Neural crest cell (in vitro differentiated cells): ENCODE results near the gene RSBN1L. TPM values are rescaled to one million over a fixed set of nuclear protein-coding genes. Genes with fewer than 3 reads are reported as not detected.

Source experiments
- DNase-seq: peaks from one replicate; pipeline ENCODE4 v3.0.0; 2021; ENCODE audit warnings: low read depth, mixed read lengths, low spot score
- H3K27ac Mint-ChIP-seq: one replicate; pipeline ENCODE4 v1.8.0; 2021; ENCODE audit warnings: mild to moderate bottlenecking, mixed read lengths; ENCODE audit not compliant: unreplicated experiment
- H3K27me3 Mint-ChIP-seq: 2 replicates; pipeline ENCODE4 v1.8.0; 2021; ENCODE audit warnings: low read depth, mild to moderate bottlenecking, mixed read lengths
- H3K36me3 Mint-ChIP-seq: 2 replicates; pipeline ENCODE4 v1.8.0; 2021; ENCODE audit warnings: low read depth, mild to moderate bottlenecking, mixed read lengths
- H3K4me1 Mint-ChIP-seq: 2 replicates; pipeline ENCODE4 v1.8.0; 2021; ENCODE audit warnings: mixed read lengths
- H3K4me3 Mint-ChIP-seq: one replicate; pipeline ENCODE4 v1.8.0; 2021; ENCODE audit warnings: mild to moderate bottlenecking, mixed read lengths
- H3K9me3 Mint-ChIP-seq: 2 replicates; pipeline ENCODE4 v1.8.0; 2021; ENCODE audit warnings: mixed read lengths
- total RNA-seq: library from RNA; stranded (reverse); gene quantifications from 2 replicates; pipeline ENCODE4 v1.2.1, GENCODE V29; 2021
- TF ChIP-seq, protein P1 (sequence below): fragments of 200-600 bp; sonication (generic); conservative IDR thresholded peaks from 2 replicates; pipeline ENCODE4 v1.5.0; 2021; ENCODE audit warnings: antibody characterized with exemption, mild to moderate bottlenecking

RSBN1L gene
- total RNA-seq, 1 donor from 2014 or later = 23.6 TPM

DNA sequence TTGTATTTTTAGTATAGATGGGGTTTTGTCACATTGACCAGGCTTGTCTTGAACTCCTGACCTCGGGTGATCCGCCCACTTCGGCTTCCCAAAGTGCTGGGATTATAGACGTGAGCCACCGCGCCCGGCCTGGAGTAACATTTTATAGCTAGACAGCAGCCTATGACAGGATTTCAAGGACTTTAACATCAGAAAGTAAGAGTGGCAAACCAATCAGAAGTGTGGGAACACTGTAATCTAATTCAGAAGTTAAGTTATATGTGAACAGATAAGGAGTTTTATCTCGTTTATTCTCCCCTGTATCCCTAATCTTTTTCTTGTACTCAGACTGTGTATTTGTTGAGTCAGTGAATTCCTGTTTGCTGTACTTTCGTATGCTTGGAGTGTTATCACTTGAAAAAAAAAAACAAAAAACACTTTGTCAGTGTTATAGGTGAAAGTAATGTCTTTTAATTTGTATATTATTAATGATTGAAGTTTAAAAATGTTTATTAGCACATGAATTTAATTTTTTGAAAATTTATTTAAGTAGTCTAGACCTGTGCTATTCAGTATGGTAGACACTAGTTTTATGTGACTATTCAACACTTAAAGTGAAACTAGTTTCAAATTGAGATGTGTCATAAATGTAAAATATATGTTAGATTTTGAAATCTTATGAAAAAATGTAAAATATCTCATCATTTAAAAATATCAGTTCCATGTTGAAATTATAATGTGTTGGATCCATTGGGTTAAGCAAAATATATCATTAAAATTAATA is 38.6 kb downstream of the RSBN1L start:
- H3K36me3 Mint-ChIP-seq = peaks cover 4% of the 10 kb centered on the region
- no peak for DNase-seq
- H3K4me1 Mint-ChIP-seq = peaks cover 11% of the 10 kb centered on the region
- no peaks in the 10 kb centered on the region for H3K9me3 Mint-ChIP-seq
- H3K27ac Mint-ChIP-seq = no peak overlapping the region
- TF ChIP-seq, protein P1, sequence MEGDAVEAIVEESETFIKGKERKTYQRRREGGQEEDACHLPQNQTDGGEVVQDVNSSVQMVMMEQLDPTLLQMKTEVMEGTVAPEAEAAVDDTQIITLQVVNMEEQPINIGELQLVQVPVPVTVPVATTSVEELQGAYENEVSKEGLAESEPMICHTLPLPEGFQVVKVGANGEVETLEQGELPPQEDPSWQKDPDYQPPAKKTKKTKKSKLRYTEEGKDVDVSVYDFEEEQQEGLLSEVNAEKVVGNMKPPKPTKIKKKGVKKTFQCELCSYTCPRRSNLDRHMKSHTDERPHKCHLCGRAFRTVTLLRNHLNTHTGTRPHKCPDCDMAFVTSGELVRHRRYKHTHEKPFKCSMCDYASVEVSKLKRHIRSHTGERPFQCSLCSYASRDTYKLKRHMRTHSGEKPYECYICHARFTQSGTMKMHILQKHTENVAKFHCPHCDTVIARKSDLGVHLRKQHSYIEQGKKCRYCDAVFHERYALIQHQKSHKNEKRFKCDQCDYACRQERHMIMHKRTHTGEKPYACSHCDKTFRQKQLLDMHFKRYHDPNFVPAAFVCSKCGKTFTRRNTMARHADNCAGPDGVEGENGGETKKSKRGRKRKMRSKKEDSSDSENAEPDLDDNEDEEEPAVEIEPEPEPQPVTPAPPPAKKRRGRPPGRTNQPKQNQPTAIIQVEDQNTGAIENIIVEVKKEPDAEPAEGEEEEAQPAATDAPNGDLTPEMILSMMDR = no peak
- H3K4me3 Mint-ChIP-seq = no peak overlapping the region
- H3K27me3 Mint-ChIP-seq = no peaks in the 10 kb centered on the region

DNA sequence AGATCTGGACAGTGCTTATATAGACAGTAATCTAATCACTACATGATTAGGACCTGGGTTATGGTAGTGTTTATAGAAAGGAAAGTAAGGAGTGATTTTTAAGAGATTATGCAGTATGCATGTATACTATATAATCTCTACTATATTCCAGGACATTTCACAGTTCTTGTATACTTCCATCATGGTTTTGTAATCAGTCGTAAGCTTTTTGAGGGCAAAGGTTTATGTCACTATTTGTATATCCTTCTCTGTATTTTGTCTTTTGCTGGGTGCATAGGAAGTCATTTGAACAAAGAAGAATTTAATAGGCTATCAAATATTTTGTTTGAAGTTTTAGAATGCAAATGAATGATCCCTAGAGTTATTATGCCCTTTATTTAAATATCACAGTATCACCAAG is 39.2 kb downstream of the RSBN1L start:
- no peak overlapping the region for H3K27ac Mint-ChIP-seq
- peaks cover 5% of the 10 kb centered on the region for H3K4me1 Mint-ChIP-seq
- H3K27me3 Mint-ChIP-seq = no peaks in the 10 kb centered on the region
- TF ChIP-seq, protein P1 = no peak
- no peak overlapping the region for H3K4me3 Mint-ChIP-seq
- DNase-seq = no peak
- H3K9me3 Mint-ChIP-seq = no peaks in the 10 kb centered on the region
- peaks cover 4% of the 10 kb centered on the region for H3K36me3 Mint-ChIP-seq

DNA sequence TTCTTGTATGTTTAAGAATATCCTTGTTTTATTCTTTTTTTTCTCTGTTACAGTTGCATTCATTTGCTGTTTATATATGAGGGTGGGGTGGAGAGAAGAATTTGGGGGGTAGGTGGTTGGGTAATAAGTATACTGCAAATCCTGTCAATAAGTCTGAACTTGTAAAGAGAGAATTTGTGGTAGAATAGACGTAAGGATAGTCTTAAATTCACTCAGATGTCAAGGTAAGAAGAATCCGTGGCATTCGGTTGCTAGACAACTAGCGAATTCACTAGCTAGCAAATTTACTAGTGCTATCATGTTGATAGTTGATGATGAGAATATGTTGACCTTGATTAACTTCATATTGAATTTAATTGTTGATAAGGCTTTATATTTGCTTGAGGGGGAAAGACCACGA is 40.7 kb downstream of the RSBN1L start:
- Mint-ChIP-seq H3K36me3 (peaks cover 4% of the 10 kb centered on the region), H3K9me3 (no peaks in the 10 kb centered on the region)
- TF ChIP-seq, protein P1 = no peak

DNA sequence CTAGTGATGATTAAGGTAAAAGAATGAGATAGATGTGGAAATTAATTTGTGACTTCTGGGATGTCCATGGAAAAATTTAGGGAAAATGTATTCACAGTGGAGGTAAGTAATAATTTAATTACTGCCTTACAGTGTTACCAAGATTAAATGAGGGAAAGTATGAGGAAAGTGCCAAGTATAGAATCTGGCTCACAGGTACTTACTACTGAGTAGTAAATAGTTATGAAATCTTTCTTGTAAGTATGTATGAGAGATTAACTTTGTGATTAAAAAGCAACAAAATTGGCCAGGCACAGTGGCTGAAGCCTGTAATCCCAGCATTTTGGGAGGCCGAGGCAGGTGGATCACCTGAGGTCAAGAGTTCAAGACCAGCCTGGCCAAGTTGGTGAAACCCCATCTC is 42.1 kb downstream of the RSBN1L start:
- peaks cover 3% of the 10 kb centered on the region for H3K4me1 Mint-ChIP-seq
- TF ChIP-seq, protein P1 = no peak
- H3K9me3 Mint-ChIP-seq = no peaks in the 10 kb centered on the region
- DNase-seq = no peak
- peaks cover 4% of the 10 kb centered on the region for H3K36me3 Mint-ChIP-seq
- no peak overlapping the region for H3K27ac Mint-ChIP-seq
- no peaks in the 10 kb centered on the region for H3K27me3 Mint-ChIP-seq
- H3K4me3 Mint-ChIP-seq = no peak overlapping the region

More for the DNA sequence above, 40.7 kb downstream of the RSBN1L start:
- H3K27ac Mint-ChIP-seq = no peak overlapping the region
- no peak overlapping the region for H3K4me3 Mint-ChIP-seq
- H3K27me3 Mint-ChIP-seq = no peaks in the 10 kb centered on the region
- peaks cover 3% of the 10 kb centered on the region for H3K4me1 Mint-ChIP-seq
- DNase-seq = no peak

DNA sequence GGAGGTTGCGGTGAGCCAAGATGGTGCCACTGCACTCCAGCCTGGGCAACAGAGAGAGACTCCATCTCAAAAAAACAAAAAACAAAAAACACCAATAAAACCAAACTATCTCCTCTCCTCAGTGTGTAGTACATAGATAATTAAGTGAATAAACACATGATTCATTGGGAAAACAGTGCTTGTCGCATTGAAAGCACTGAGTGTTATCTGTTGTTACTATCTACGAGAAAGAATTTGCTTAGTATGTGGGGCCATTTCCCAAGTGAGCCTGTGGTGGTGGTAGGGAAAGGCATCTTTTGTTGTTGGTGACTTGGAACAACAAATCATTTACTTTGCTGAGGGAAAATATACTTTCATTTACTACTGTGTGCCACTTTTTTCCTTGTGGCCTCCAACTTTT is 42.6 kb downstream of the RSBN1L start:
- Mint-ChIP-seq H3K27ac (no peak overlapping the region), H3K36me3 (peaks cover 4% of the 10 kb centered on the region), H3K27me3 (no peaks in the 10 kb centered on the region), H3K9me3 (no peaks in the 10 kb centered on the region), H3K4me1 (peaks cover 3% of the 10 kb centered on the region), H3K4me3 (no peak overlapping the region)
- TF ChIP-seq, protein P1 = no peak
- no peak for DNase-seq
